ENCODE results near the gene CSN3. TPM values are rescaled to one million over a fixed set of nuclear protein-coding genes. Genes with fewer than 3 reads are reported as not detected.

CSN3 gene
- total RNA-seq = not detected in 2 replicates

GRCh38 chr4:70242297-70242696 lies at the start of gene CSN3:
CSN3 (plus strand) TSS chr4:70242597; CDS start chr4:70244820, 2,223 bp downstream.

GRCh38 chr4:70195425-70195824 lies 47.0 kb upstream of the CSN3 start, which contains the start of gene ODAM:
ODAM (plus strand) TSS chr4:70195725; CDS start chr4:70196544, 819 bp downstream.

DNA sequence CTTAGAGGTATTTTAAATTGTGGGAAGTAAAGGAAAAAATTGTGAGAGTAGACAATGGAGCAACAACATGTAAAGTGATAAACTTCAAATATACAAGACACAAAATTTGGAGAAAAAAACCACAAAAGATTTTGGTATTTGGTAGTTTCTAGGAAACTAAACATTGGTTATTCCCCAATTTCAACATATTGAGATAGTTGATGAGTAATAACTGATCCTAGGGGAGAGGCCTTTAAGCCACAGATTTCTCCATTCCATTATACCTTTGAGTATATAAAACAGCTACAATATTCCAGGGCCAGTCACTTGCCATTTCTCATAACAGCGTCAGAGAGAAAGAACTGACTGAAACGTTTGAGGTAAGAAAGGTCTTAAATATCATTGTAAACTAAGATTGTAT lies 16.6 kb upstream of the CSN3 start, which contains the start of gene FDCSP:
FDCSP (plus strand) TSS at position 301 of the 400 bp plus-strand sequence. CDS start 5,071 bp downstream, outside the sequence.

Other genes starting within 250 kb of the CSN3 start
- gene STATH, start 246.6 kb upstream of the CSN3 start, total RNA-seq = not detected in 2 replicates
- gene HTN3, start 214.1 kb upstream of the CSN3 start, total RNA-seq = not detected in 2 replicates
- gene HTN1, start 192.2 kb upstream of the CSN3 start, total RNA-seq = not detected in 2 replicates
- not detected in 2 replicates for gene PRR27, start 88.4 kb upstream of the CSN3 start, total RNA-seq
- gene ODAM, start 46.9 kb upstream of the CSN3 start, total RNA-seq = not detected in 2 replicates
- gene FDCSP, start 16.5 kb upstream of the CSN3 start, total RNA-seq = not detected in 2 replicates
- not detected in 2 replicates for gene CABS1, start 92.4 kb downstream of the CSN3 start, total RNA-seq
- not detected in 2 replicates for gene SMR3A, start 118.2 kb downstream of the CSN3 start, total RNA-seq
- gene SMR3B, start 140.5 kb downstream of the CSN3 start, total RNA-seq = not detected in 2 replicates
- not detected in 2 replicates for gene OPRPN, start 155.3 kb downstream of the CSN3 start, total RNA-seq
- not detected in 2 replicates for gene MUC7, start 229.6 kb downstream of the CSN3 start, total RNA-seq

All from tracheal epithelial cell (primary cell).